A549 (cell line): ENCODE results near the gene FBXO30. TPM values are rescaled to one million over a fixed set of nuclear protein-coding genes. Genes with fewer than 3 reads are reported as not detected.

Experiments
- ATAC-seq, 2 experiments: fragments of 200-7000 bp in 1 of 2; fragments of >200 bp in 1 of 2; cut with Nextera tagmentation in 1 of 2; cut with Tn5 transposase in 1 of 2; 3 replicates each; pipeline versions ENCODE4 v1.8.0 to v1.9.1; 2018 to 2020; ENCODE audit warnings: mild to moderate bottlenecking in 1 of 2, moderate library complexity in 1 of 2
- CTCF ChIA-PET: fragments of 300-600 bp; sonication (Branson Sonifier 250); formaldehyde crosslinking; extraction: SDS; loops from one replicate; lab custom pipeline; 2021; ENCODE audit warnings: antibody characterized with exemption, inconsistent platforms; lab: Yijun Ruan, JAX
- POLR2A ChIA-PET: fragments of 350-600 bp; formaldehyde crosslinking; extraction: SDS; loops from one replicate; lab custom pipeline; 2021; ENCODE audit warnings: antibody characterized with exemption, inconsistent platforms; lab: Yijun Ruan, JAX
- DNase-seq, 2 experiments: peaks; one replicate each; pipeline versions ENCODE4 v3.0.0 to v3.0.0-alpha.2; 2011 to 2016; ENCODE audit warnings: low read depth in 1 of 2, low spot score in 1 of 2
- FAIRE-seq: peaks from 2 replicates; lab custom pipeline; 2011; peaks lifted over from hg19 to GRCh38; lab: Jason Lieb, UNC
- H3K27ac ChIP-seq, 2 experiments: fragments of >200 bp; sonication (Bioruptor Twin); formaldehyde crosslinking; 3 replicates each; pipeline ENCODE4 v1.5.1; 2016 to 2017
- H3K4me1 ChIP-seq: fragments of >200 bp; sonication (Bioruptor Twin); formaldehyde crosslinking; 3 replicates; pipeline ENCODE4 v1.6.1; 2016
- H3K4me2 ChIP-seq: fragments of >200 bp; sonication (Bioruptor Twin); formaldehyde crosslinking; 3 replicates; pipeline ENCODE4 v1.6.1; 2016
- H3K4me3 ChIP-seq: fragments of >200 bp; sonication (Bioruptor Twin); formaldehyde crosslinking; 3 replicates; pipeline ENCODE4 v1.5.1; 2016
- H3K9me3 ChIP-seq: fragments of >200 bp; sonication (Bioruptor Twin); formaldehyde crosslinking; 3 replicates; pipeline ENCODE4 v1.6.1; 2016
- ATOH8 ChIP-seq: fragments of 250-450 bp; sonication (Bioruptor Pico); IDR thresholded peaks from 2 replicates; pipeline ENCODE4 v1.5.0; 2020; ENCODE audit warnings: low read depth, mild to moderate bottlenecking, moderate library complexity
- CEBPB ChIP-seq, 2 experiments: fragments of >200 bp in 1 of 2; sonication (Bioruptor Twin) in 1 of 2; formaldehyde crosslinking in 1 of 2; IDR thresholded peaks; 2 replicates each; pipeline ENCODE4 v1.6.1; 2012 to 2016
- CHD2 ChIP-seq: fragments of 150-350 bp; IDR thresholded peaks from 2 replicates; pipeline ENCODE4 v1.6.1; 2014; ENCODE audit warnings: low read length; ENCODE audit not compliant: partially characterized antibody
- CTCF ChIP-seq: fragments of >200 bp; sonication (Bioruptor Twin); formaldehyde crosslinking; IDR thresholded peaks from 3 replicates; pipeline ENCODE4 v1.5.1; 2016
- EHF ChIP-seq: fragments of 250-450 bp; sonication (Bioruptor Pico); IDR thresholded peaks from 2 replicates; pipeline ENCODE4 v1.5.0; 2020; ENCODE audit warnings: mild to moderate bottlenecking
- ELK1 ChIP-seq: fragments of 150-350 bp; IDR thresholded peaks from 2 replicates; pipeline ENCODE4 v1.6.1; 2014; ENCODE audit warnings: low read depth, mild to moderate bottlenecking, low read length
- FOSL2 ChIP-seq, 2 experiments: fragments of 450-650 bp in 1 of 2; fragments of >200 bp in 1 of 2; sonication (Bioruptor Twin) in 1 of 2; formaldehyde crosslinking; IDR thresholded peaks; 2 replicates each; pipeline versions ENCODE4 v1.5.0 to v1.6.1; 2016 to 2020; ENCODE audit warnings: mild to moderate bottlenecking in 1 of 2, moderate library complexity in 1 of 2
- HDAC2 ChIP-seq: fragments of 200-600 bp; sonication (generic); IDR thresholded peaks from 2 replicates; pipeline ENCODE4 v1.6.1; 2016
- HEYL ChIP-seq: fragments of 250-450 bp; sonication (Bioruptor Pico); IDR thresholded peaks from 2 replicates; pipeline ENCODE4 v1.8.0; 2021; ENCODE audit warnings: mild to moderate bottlenecking, moderate library complexity
- HMGXB4 ChIP-seq: fragments of 250-450 bp; sonication (Bioruptor Pico); IDR thresholded peaks from 2 replicates; pipeline ENCODE4 v1.5.0; 2021; ENCODE audit warnings: mild to moderate bottlenecking, moderate library complexity, borderline replicate concordance
- HOXB5 ChIP-seq: fragments of 250-450 bp; sonication (Bioruptor Pico); IDR thresholded peaks from 2 replicates; pipeline ENCODE4 v1.5.0; 2020; ENCODE audit warnings: mild to moderate bottlenecking, moderate library complexity
- JUN ChIP-seq, 2 experiments: fragments of >200 bp; sonication (Bioruptor Twin); formaldehyde crosslinking; IDR thresholded peaks; 2 replicates in 1 of 2; 3 replicates in 1 of 2; pipeline ENCODE4 v1.6.1; 2016 to 2017
- MAFK ChIP-seq: fragments of 450-650 bp; IDR thresholded peaks from 2 replicates; pipeline ENCODE4 v1.6.1; 2014; ENCODE audit not compliant: partially characterized antibody
- NFE2L2 ChIP-seq: fragments of 150-350 bp; conservative IDR thresholded peaks from 2 replicates; pipeline ENCODE4 v1.6.1; 2014; ENCODE audit warnings: low read length
- NR3C1 ChIP-seq: fragments of >200 bp; sonication (Bioruptor Twin); formaldehyde crosslinking; IDR thresholded peaks from 3 replicates; pipeline ENCODE4 v1.6.1; 2017
- PBX3 ChIP-seq: IDR thresholded peaks from 2 replicates; pipeline ENCODE4 v1.6.1; 2012
- PHF8 ChIP-seq: fragments of 200-600 bp; sonication (generic); IDR thresholded peaks from 2 replicates; pipeline ENCODE4 v1.6.1; 2016; ENCODE audit warnings: low read depth, mild to moderate bottlenecking, antibody characterized with exemption, moderate library complexity, borderline replicate concordance
- POLR2AphosphoS2 ChIP-seq: conservative IDR thresholded peaks from 2 replicates; pipeline ENCODE4 v1.6.1; 2012; ENCODE audit warnings: low read length, improper control_type of control experiment, inconsistent platforms
- RARB ChIP-seq: fragments of 250-450 bp; sonication (Bioruptor Pico); IDR thresholded peaks from 2 replicates; pipeline ENCODE4 v1.8.0; 2021; ENCODE audit warnings: mild to moderate bottlenecking, moderate library complexity
- SMC3 ChIP-seq: fragments of >200 bp; sonication (Bioruptor Twin); formaldehyde crosslinking; IDR thresholded peaks from 3 replicates; pipeline ENCODE4 v1.6.1; 2018; ENCODE audit warnings: inconsistent platforms
- SREBF2 ChIP-seq: fragments of 450-650 bp; IDR thresholded peaks from 2 replicates; pipeline ENCODE4 v1.6.1; 2014; ENCODE audit warnings: mild to moderate bottlenecking, moderate library complexity
- TP53 ChIP-seq: fragments of 250-450 bp; sonication (Bioruptor Pico); IDR thresholded peaks from 2 replicates; pipeline ENCODE4 v1.5.0; 2021; ENCODE audit warnings: mild to moderate bottlenecking, moderate library complexity
- ZC3H11A ChIP-seq: fragments of 450-650 bp; IDR thresholded peaks from 2 replicates; pipeline ENCODE4 v1.6.1; 2014; ENCODE audit warnings: antibody characterized with exemption, mild to moderate bottlenecking
- ZNF302 ChIP-seq: fragments of 250-450 bp; sonication (Bioruptor Pico); IDR thresholded peaks from 2 replicates; pipeline ENCODE4 v1.9.0; 2021; ENCODE audit warnings: inconsistent platforms, mild to moderate bottlenecking, moderate library complexity
- ZSCAN20 ChIP-seq: fragments of 250-450 bp; sonication (Bioruptor Pico); IDR thresholded peaks from 2 replicates; pipeline ENCODE4 v1.8.0; 2022; ENCODE audit warnings: mild to moderate bottlenecking, moderate library complexity
- WGBS: methylation state at CpG from one replicate; pipeline ENCODE4 v1.1.6; 2017; ENCODE audit errors: missing lambda C conversion rate; 5-methylcytosine and 5-hydroxymethylcytosine counted together
- polyA plus RNA-seq, 4 experiments: library from polyadenylated mRNA; depleted of rRNA in 3 of 4; stranded (reverse); fragments of >200 nt; fragmentation: RNase III in 1 of 4; extraction: RNeasy Plus Mini Kit Qiagen cat#74134 plus additional on column Dnase treatment in 1 of 4; gene quantifications; 2 replicates in 3 of 4; 3 replicates in 1 of 4; pipeline ENCODE4 v1.2.3, GENCODE V29; 2011 to 2017

The FBXO30 gene
- polyA plus RNA-seq, 2 of the 4 experiments (the other 2 are of a cell fraction) = 8.3 to 10.4 TPM

GRCh38 chr6:145787688-145788087 is 26.9 kb downstream of the FBXO30 start (continued):
- TF ChIP-seq ELK1 = no peak
- TF ChIP-seq PBX3 = no peak
- no peak for TF ChIP-seq POLR2AphosphoS2
- no peak for TF ChIP-seq NFE2L2

- ATAC-seq (no peak), DNase-seq (no peak), FAIRE-seq (no peak)
- Histone ChIP-seq H3K4me1 (no peaks in the 10 kb centered on the region), H3K4me3 (no peak overlapping the region), H3K9me3 (no peaks in the 10 kb centered on the region), H3K27ac (no peak overlapping the region), H3K4me2 (no peak overlapping the region)
- WGBS = 83% methylated on average over 1 of the region's 1 CpG
- no peak for TF ChIP-seq EHF (CRISPR knock-in tag)
- TF ChIP-seq CTCF = no peak
- TF ChIP-seq JUN (IDR thresholded peaks at IDR 0.05) = no peak
- no peak for TF ChIP-seq TP53 (CRISPR knock-in tag)
- TF ChIP-seq ZNF302 = no peak
- no peak for TF ChIP-seq CHD2
- TF ChIP-seq HDAC2 = no peak
- no peak for TF ChIP-seq HOXB5 (CRISPR knock-in tag)
- no peak for TF ChIP-seq ZSCAN20 (CRISPR knock-in tag)
- CTCF ChIA-PET = no interaction called here
- POLR2A ChIA-PET = interaction anchor here (1.0 kb wide), 1 partner anchor 50 kb away, joined by 6 read pairs; the partner anchor contains the start of gene EPM2A
Observed at GRCh38 chr6:145784683-145785082, 29.9 kb downstream of the FBXO30 start.

- no peak overlapping the region for H3K27ac ChIP-seq
- no peak for DNase-seq
- no peak for FAIRE-seq
- H3K4me3 ChIP-seq = no peak overlapping the region
- no peaks in the 10 kb centered on the region for H3K9me3 ChIP-seq
- no peak overlapping the region for H3K4me2 ChIP-seq
- 93% methylated on average over 5 of the region's 5 CpGs for WGBS
- H3K4me1 ChIP-seq = no peaks in the 10 kb centered on the region
- CTCF ChIA-PET = no interaction called here
- POLR2A ChIA-PET = no interaction called here
- TF ChIP-seq SMC3 = no peak
- no peak for TF ChIP-seq PHF8
- no peak for TF ChIP-seq TP53 (CRISPR knock-in tag)
- TF ChIP-seq, all 56 proteins: peak for 0
- ATAC-seq = no peak
Observed at GRCh38 chr6:145783796-145784195, 30.8 kb downstream of the FBXO30 start.

GRCh38 chr6:145772846-145773245 is 41.7 kb downstream of the FBXO30 start:
- CTCF ChIA-PET = no interaction called here
- no peak for FAIRE-seq
- TF ChIP-seq CEBPB (IDR thresholded peaks at IDR 0.05) (no peak), ZC3H11A (no peak), TP53 (CRISPR knock-in tag) (no peak), SREBF2 (no peak), FOSL2 (IDR thresholded peaks at IDR 0.05) (no peak), FOSL2 (CRISPR knock-in tag; IDR thresholded peaks at IDR 0.05) (no peak), HEYL (CRISPR knock-in tag) (no peak), RARB (CRISPR knock-in tag) (no peak), ATOH8 (no peak), MAFK (no peak), PBX3 (no peak), HDAC2 (no peak), HMGXB4 (CRISPR knock-in tag) (no peak), NR3C1 (no peak), EHF (CRISPR knock-in tag) (no peak), ZSCAN20 (CRISPR knock-in tag) (no peak)

More at GRCh38 chr6:145772846-145773245, 41.7 kb downstream of the FBXO30 start:
- H3K4me3 ChIP-seq = no peak overlapping the region
- H3K9me3 ChIP-seq = no peaks in the 10 kb centered on the region
- ATAC-seq = no peak
- POLR2A ChIA-PET = no interaction called here
- WGBS = 40% methylated on average over 1 of the region's 1 CpG
- no peak for DNase-seq
- H3K4me2 ChIP-seq = no peak overlapping the region
- H3K4me1 ChIP-seq = no peaks in the 10 kb centered on the region
- H3K27ac ChIP-seq = no peak overlapping the region
